Natural killer cell (primary cell): ENCODE results near the gene EIF5B. TPM values are rescaled to one million over a fixed set of nuclear protein-coding genes. Genes with fewer than 3 reads are reported as not detected.

ENCODE experiments used
- ATAC-seq, 3 donors: fragments of 150-1000 bp in 2 of 3; fragments of 200-7000 bp in 1 of 3; cut with Tn5 transposase; 1 replicate in 1 of 3; 2 replicates in 2 of 3; pipeline ENCODE4 v1.10.0; 2021; ENCODE audit warnings: mild to moderate bottlenecking in 2 of 3, moderate library complexity in 2 of 3
- DNase-seq, 2 donors: peaks; one replicate each; pipeline versions ENCODE4 v3.0.0 to v3.0.0-alpha.2; 2013 to 2021; ENCODE audit warnings: mixed read lengths in 1 of 2
- H3K27ac ChIP-seq: one replicate; pipeline ENCODE4 v1.5.1; 2013; ENCODE audit warnings: mild to moderate bottlenecking, low read length
- H3K27me3 ChIP-seq: one replicate; pipeline ENCODE4 v1.6.1; 2013; ENCODE audit warnings: low read length; ENCODE audit not compliant: control insufficient read depth, insufficient read depth
- H3K36me3 ChIP-seq: one replicate; pipeline ENCODE4 v1.6.1; 2013; ENCODE audit warnings: low read length; ENCODE audit not compliant: control insufficient read depth, insufficient read depth
- H3K4me1 ChIP-seq: one replicate; pipeline ENCODE4 v1.6.1; 2013; ENCODE audit warnings: low read length; ENCODE audit not compliant: control insufficient read depth, insufficient read depth
- H3K4me3 ChIP-seq: one replicate; pipeline ENCODE4 v1.5.1; 2013; ENCODE audit warnings: low read length
- H3K9me3 ChIP-seq: one replicate; pipeline ENCODE4 v1.6.1; 2013; ENCODE audit warnings: low read length; ENCODE audit not compliant: control insufficient read depth, insufficient read depth
- H3K27ac Mint-ChIP-seq, 2 donors: one replicate each; pipeline ENCODE4 v1.8.0; 2022; ENCODE audit warnings: mild to moderate bottlenecking in 2 of 2, mixed read lengths in 2 of 2, moderate library complexity in 1 of 2
- H3K27me3 Mint-ChIP-seq, 2 donors: one replicate each; pipeline ENCODE4 v1.8.0; 2022; ENCODE audit warnings: low read depth in 2 of 2, mixed read lengths in 2 of 2
- H3K36me3 Mint-ChIP-seq: one replicate; pipeline ENCODE4 v1.8.0; 2022; ENCODE audit warnings: mixed read lengths
- H3K4me1 Mint-ChIP-seq, 2 donors: one replicate each; pipeline ENCODE4 v1.8.0; 2022; ENCODE audit warnings: mixed read lengths in 2 of 2
- H3K4me3 Mint-ChIP-seq: one replicate; pipeline ENCODE4 v1.8.0; 2022; ENCODE audit warnings: mild to moderate bottlenecking, moderate library complexity, mixed read lengths
- H3K9me3 Mint-ChIP-seq, 2 donors: one replicate each; pipeline ENCODE4 v1.8.0; 2022; ENCODE audit warnings: mixed read lengths in 2 of 2
- WGBS: methylation state at CpG from one replicate; pipeline ENCODE4 v1.1.7; 2013; ENCODE audit warnings: missing lambda C conversion rate; ENCODE audit not compliant: insufficient coverage; 5-methylcytosine and 5-hydroxymethylcytosine counted together
- intact Hi-C: fragments of 100-400 bp; cut with micrococcal nuclease; formaldehyde crosslinking; loops from one replicate; pipeline ENCODE4 v1.14.2; 2022
- total RNA-seq, 4 donors: library from RNA; stranded (reverse); fragments of 120-200 nt in 1 of 4; gene quantifications; one replicate each; pipeline versions ENCODE4 v1.2.3 to v1.2.4, GENCODE V29; 2013 to 2022
- TF ChIP-seq, protein P1 (sequence below): fragments of 200-600 bp; IDR thresholded peaks from one replicate; pipeline ENCODE4 v1.8.0; 2022; ENCODE audit warnings: antibody characterized with exemption

The EIF5B gene
- total RNA-seq, 3 donors from 2014 or later (not counting 1 experiment from before 2014, with no cell fraction given): 33.5 to 40.6 (median 40.3) TPM

- WGBS: 94% methylated on average over 3 of the region's 3 CpGs
- H3K27ac Mint-ChIP-seq: no peak overlapping the region
- Histone ChIP-seq H3K4me1 (no peaks in the 10 kb centered on the region), H3K9me3 (no peaks in the 10 kb centered on the region), H3K36me3 (peaks cover 53% of the 10 kb centered on the region), H3K27me3 (no peaks in the 10 kb centered on the region), H3K27ac (no peak overlapping the region), H3K4me3 (no peak overlapping the region)
- peaks cover 0 to 6% of the 10 kb centered on the region in 2 donors for H3K4me1 Mint-ChIP-seq
- no peaks in the 10 kb centered on the region for H3K9me3 Mint-ChIP-seq
- H3K27me3 Mint-ChIP-seq: no peaks in the 10 kb centered on the region
- TF ChIP-seq, protein P1, sequence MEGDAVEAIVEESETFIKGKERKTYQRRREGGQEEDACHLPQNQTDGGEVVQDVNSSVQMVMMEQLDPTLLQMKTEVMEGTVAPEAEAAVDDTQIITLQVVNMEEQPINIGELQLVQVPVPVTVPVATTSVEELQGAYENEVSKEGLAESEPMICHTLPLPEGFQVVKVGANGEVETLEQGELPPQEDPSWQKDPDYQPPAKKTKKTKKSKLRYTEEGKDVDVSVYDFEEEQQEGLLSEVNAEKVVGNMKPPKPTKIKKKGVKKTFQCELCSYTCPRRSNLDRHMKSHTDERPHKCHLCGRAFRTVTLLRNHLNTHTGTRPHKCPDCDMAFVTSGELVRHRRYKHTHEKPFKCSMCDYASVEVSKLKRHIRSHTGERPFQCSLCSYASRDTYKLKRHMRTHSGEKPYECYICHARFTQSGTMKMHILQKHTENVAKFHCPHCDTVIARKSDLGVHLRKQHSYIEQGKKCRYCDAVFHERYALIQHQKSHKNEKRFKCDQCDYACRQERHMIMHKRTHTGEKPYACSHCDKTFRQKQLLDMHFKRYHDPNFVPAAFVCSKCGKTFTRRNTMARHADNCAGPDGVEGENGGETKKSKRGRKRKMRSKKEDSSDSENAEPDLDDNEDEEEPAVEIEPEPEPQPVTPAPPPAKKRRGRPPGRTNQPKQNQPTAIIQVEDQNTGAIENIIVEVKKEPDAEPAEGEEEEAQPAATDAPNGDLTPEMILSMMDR: no peak
- intact Hi-C loops: no loop called here
- ATAC-seq (no peak), DNase-seq (no peak)
- no peak overlapping the region for H3K4me3 Mint-ChIP-seq
- peaks cover 10% of the 10 kb centered on the region for H3K36me3 Mint-ChIP-seq
Observed at GRCh38 chr2:99389946-99390345, 52.8 kb downstream of the EIF5B start.

DNA sequence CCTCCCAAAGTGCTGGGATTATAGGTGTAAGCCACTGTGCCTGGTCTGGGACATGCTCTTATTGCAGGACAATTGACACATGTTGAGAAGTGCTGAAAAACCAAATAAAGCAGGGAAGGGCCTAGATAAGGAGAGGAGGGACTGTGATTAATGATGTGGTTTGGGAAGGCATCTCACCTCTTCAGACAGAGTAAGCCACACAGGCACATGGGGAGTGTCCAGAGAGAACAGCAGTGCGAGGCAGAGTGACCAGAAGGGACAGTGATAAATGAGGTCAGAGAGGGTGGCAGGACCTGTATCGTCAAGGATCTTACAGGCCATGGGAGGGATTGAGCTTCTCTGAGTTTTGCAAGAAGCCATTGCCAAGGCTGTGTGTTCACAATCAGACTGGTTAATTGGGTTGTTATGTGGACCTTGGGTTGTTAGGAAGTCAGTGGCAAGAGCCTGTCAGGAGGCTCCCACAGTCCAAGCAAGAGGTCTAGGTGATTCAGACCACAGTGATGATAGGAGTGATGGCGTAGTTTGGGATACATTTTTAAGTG lies 58.5 kb downstream of the EIF5B start:
- peak overlapping the region; percentile 6 to 70 for H3K27ac Mint-ChIP-seq
- H3K9me3 ChIP-seq: no peaks in the 10 kb centered on the region

GRCh38 chr2:99397266-99397920 lies 60.2 kb downstream of the EIF5B start:
- Histone ChIP-seq H3K27me3 (no peaks in the 10 kb centered on the region), H3K27ac (no peak overlapping the region), H3K36me3 (peaks cover 82% of the 10 kb centered on the region), H3K4me3 (no peak overlapping the region), H3K4me1 (no peaks in the 10 kb centered on the region), H3K9me3 (no peaks in the 10 kb centered on the region)
- DNase-seq (no peak), ATAC-seq (no peak)
- no peaks in the 10 kb centered on the region for H3K9me3 Mint-ChIP-seq
- H3K4me1 Mint-ChIP-seq: no peaks in the 10 kb centered on the region
- TF ChIP-seq, protein P1: no peak
- no peak overlapping the region for H3K4me3 Mint-ChIP-seq
- H3K27me3 Mint-ChIP-seq: no peaks in the 10 kb centered on the region
- WGBS: 100% methylated on average over 2 of the region's 3 CpGs
- peaks cover 28% of the 10 kb centered on the region for H3K36me3 Mint-ChIP-seq
- H3K27ac Mint-ChIP-seq: peak overlapping the region; percentile 15 to 22
- intact Hi-C loops: no loop called here

More for the DNA sequence above, 58.5 kb downstream of the EIF5B start:
- ATAC-seq (no peak), DNase-seq (no peak)
- Mint-ChIP-seq H3K9me3 (no peaks in the 10 kb centered on the region), H3K4me3 (no peak overlapping the region), H3K27me3 (no peaks in the 10 kb centered on the region), H3K4me1 (peaks cover 0 to 3% of the 10 kb centered on the region in 2 donors), H3K36me3 (peaks cover 35% of the 10 kb centered on the region)
- intact Hi-C loops: no loop called here
- Histone ChIP-seq H3K4me1 (no peaks in the 10 kb centered on the region), H3K36me3 (peaks cover 82% of the 10 kb centered on the region), H3K4me3 (no peak overlapping the region), H3K27ac (no peak overlapping the region), H3K27me3 (no peaks in the 10 kb centered on the region)
- TF ChIP-seq, protein P1: no peak
- 97% methylated on average over 3 of the region's 3 CpGs for WGBS

DNA sequence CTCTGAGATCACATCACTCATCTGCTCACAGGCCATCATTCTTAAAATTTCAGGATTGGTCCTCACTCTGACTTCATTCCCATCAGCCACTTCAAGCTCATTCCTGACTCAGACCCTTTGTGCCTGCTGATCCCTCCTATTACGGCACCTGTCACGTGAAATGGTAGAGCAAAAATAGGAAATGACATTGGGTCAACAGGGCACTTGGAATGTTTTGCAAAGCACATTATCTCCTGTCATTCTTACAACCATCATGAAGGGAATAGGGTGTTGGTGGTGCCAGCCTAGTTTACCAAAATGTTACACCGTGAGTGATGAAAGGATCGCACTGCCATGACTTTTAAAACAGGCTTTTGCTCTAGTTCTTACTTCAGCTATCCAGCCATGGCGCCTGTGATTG lies 61.1 kb downstream of the EIF5B start:
- Mint-ChIP-seq H3K4me3 (no peak overlapping the region), H3K36me3 (peaks cover 33% of the 10 kb centered on the region), H3K9me3 (no peaks in the 10 kb centered on the region)

More for the DNA sequence above, 61.1 kb downstream of the EIF5B start:
- DNase-seq (no peak), ATAC-seq (no peak)
- intact Hi-C loops: no loop called here
- Mint-ChIP-seq H3K27ac (peak overlapping the region; percentile 15 to 57), H3K4me1 (no peaks in the 10 kb centered on the region), H3K27me3 (no peaks in the 10 kb centered on the region)
- Histone ChIP-seq H3K27ac (no peak overlapping the region), H3K4me3 (no peak overlapping the region), H3K9me3 (no peaks in the 10 kb centered on the region), H3K36me3 (peaks cover 82% of the 10 kb centered on the region), H3K27me3 (no peaks in the 10 kb centered on the region), H3K4me1 (no peaks in the 10 kb centered on the region)
- 99% methylated on average over 5 of the region's 5 CpGs for WGBS
- TF ChIP-seq, protein P1: no peak
